HCT116 (cell line): ENCODE measurements around the gene SIRPB2. TPM values are rescaled to one million over a fixed set of nuclear protein-coding genes. Genes with fewer than 3 reads are reported as not detected.

ENCODE experiments used
- ATAC-seq: fragments of 200-7000 bp; cut with Tn5 transposase; 2 replicates; pipeline ENCODE4 v1.9.1; 2020; ENCODE audit warnings: mild to moderate bottlenecking, moderate library complexity
- BruUV-seq: library from RNA; stranded (reverse); fragments of 400-500 nt; replicated peaks from 2 replicates; lab custom pipeline; 2021; lab: Mats Ljungman, UMichigan
- CTCF ChIA-PET: fragments of 300-600 bp; sonication (Branson Sonifier 250); formaldehyde crosslinking; loops from one replicate; lab custom pipeline; 2021; ENCODE audit warnings: antibody characterized with exemption; lab: Charles Lee
- POLR2A ChIA-PET: fragments of 300-600, 350-600 bp; sonication (Branson Sonifier 250); formaldehyde crosslinking; loops from one replicate; lab custom pipeline; 2021; ENCODE audit warnings: antibody characterized with exemption; lab: Charles Lee
- RAD21 ChIA-PET, 2 experiments: fragments of 300-600 bp; sonication (Branson Sonifier 250); formaldehyde crosslinking; loops; one replicate each; lab custom pipeline; 2023; ENCODE audit warnings: low total read pairs in 2 of 2; ENCODE audit not compliant: uncharacterized antibody in 2 of 2, unreplicated experiment in 2 of 2, low non-redundant PET in 1 of 2; lab: Charles Lee
- DNase-seq: peaks from one replicate; pipeline ENCODE4 v3.0.0-alpha.2; 2010; ENCODE audit warnings: low read depth, low spot score
- H2AFZ ChIP-seq: fragments of 200-600 bp; shearing (Covaris generic), sonication (generic); 2 replicates; pipeline ENCODE4 v1.6.1; 2017; ENCODE audit warnings: low read depth, mixed run types, mixed read lengths, antibody characterized with exemption, low read length; ENCODE audit not compliant: poor library complexity, severe bottlenecking
- H3K27ac ChIP-seq: 2 replicates; pipeline ENCODE4 v1.5.1; 2012; ENCODE audit warnings: low read depth, low read length
- H3K27me3 ChIP-seq: fragments of 200-600 bp; sonication (generic); 2 replicates; pipeline ENCODE4 v1.6.1; 2016; ENCODE audit warnings: mixed run types, low read length, mixed read lengths; ENCODE audit not compliant: insufficient read depth
- H3K36me3 ChIP-seq, 2 experiments: fragments of 200-500 bp in 1 of 2; fragments of 200-600 bp in 1 of 2; sonication (Bioruptor generic) in 1 of 2; sonication (generic) in 1 of 2; 2 replicates each; pipeline versions ENCODE4 v1.5.1 to v1.6.1; 2014 to 2016; ENCODE audit warnings: low read length in 2 of 2, inconsistent platforms in 1 of 2, mixed read lengths in 1 of 2, mixed run types in 1 of 2; ENCODE audit not compliant: insufficient read depth in 2 of 2, control insufficient read depth in 1 of 2
- H3K4me1 ChIP-seq, 2 experiments: fragments of 200-600 bp in 1 of 2; sonication (generic) in 1 of 2; 2 replicates each; pipeline versions ENCODE4 v1.5.1 to v1.6.1; 2012 to 2017; ENCODE audit warnings: low read length in 2 of 2, inconsistent platforms in 1 of 2, mild to moderate bottlenecking in 1 of 2, mixed read lengths in 1 of 2, mixed run types in 1 of 2, moderate library complexity in 1 of 2; ENCODE audit not compliant: insufficient read depth in 2 of 2, control insufficient read depth in 1 of 2
- H3K4me2 ChIP-seq: fragments of 200-600 bp; sonication (generic); 2 replicates; pipeline ENCODE4 v1.6.1; 2017; ENCODE audit warnings: mixed run types, low read length, mixed read lengths
- H3K4me3 ChIP-seq, 2 experiments: fragments of 200-600 bp in 1 of 2; sonication (generic) in 1 of 2; replicated peaks in 1 of 2; 2 replicates each; pipeline ENCODE4 v1.5.1; 2011 to 2016; ENCODE audit warnings: low read length in 2 of 2, control low read depth in 1 of 2, low read depth in 1 of 2, mild to moderate bottlenecking in 1 of 2, mixed read lengths in 1 of 2, mixed run types in 1 of 2
- H3K79me2 ChIP-seq: fragments of 200-600 bp; sonication (generic); 2 replicates; pipeline ENCODE4 v1.6.1; 2017; ENCODE audit warnings: mild to moderate bottlenecking, mixed run types, low read length, moderate library complexity, mixed read lengths; ENCODE audit not compliant: insufficient read depth
- H3K9ac ChIP-seq: fragments of 200-600 bp; sonication (generic); 2 replicates; pipeline ENCODE4 v1.6.1; 2016; ENCODE audit warnings: low read length, mixed read lengths
- H3K9me2 ChIP-seq: fragments of 200-600 bp; sonication (generic), shearing (Covaris generic); 2 replicates; pipeline ENCODE4 v1.6.1; 2017; ENCODE audit warnings: mixed run types, mild to moderate bottlenecking, moderate library complexity; ENCODE audit not compliant: insufficient read depth
- H3K9me3 ChIP-seq, 2 experiments: fragments of 200-500 bp in 1 of 2; fragments of 200-600 bp in 1 of 2; sonication (Bioruptor generic) in 1 of 2; sonication (generic) in 1 of 2; 2 replicates each; pipeline ENCODE4 v1.6.1; 2014 to 2017; ENCODE audit warnings: low read length in 2 of 2, mixed read lengths in 2 of 2, inconsistent platforms in 1 of 2, low read depth in 1 of 2, mild to moderate bottlenecking in 1 of 2, mixed run types in 1 of 2, moderate library complexity in 1 of 2; ENCODE audit not compliant: control insufficient read depth in 1 of 2, insufficient read depth in 1 of 2
- H4K20me1 ChIP-seq: fragments of 200-600 bp; sonication (generic), shearing (Covaris generic); 2 replicates; pipeline ENCODE4 v1.6.1; 2017; ENCODE audit warnings: mixed run types, mild to moderate bottlenecking, moderate library complexity; ENCODE audit not compliant: insufficient read depth
- CBX3 ChIP-seq: IDR thresholded peaks from 2 replicates; pipeline ENCODE4 v1.6.1; 2012; ENCODE audit warnings: low read depth
- CEBPB ChIP-seq: IDR thresholded peaks from 2 replicates; pipeline ENCODE4 v1.6.1; 2012; ENCODE audit warnings: low read depth
- EGR1 ChIP-seq: IDR thresholded peaks from 2 replicates; pipeline ENCODE4 v1.6.1; 2012; ENCODE audit warnings: low read depth
- EZH2 ChIP-seq: fragments of 200-600 bp; sonication (generic); IDR thresholded peaks from 2 replicates; pipeline ENCODE4 v1.6.1; 2017; ENCODE audit warnings: antibody characterized with exemption, mixed run types
- EZH2phosphoT487 ChIP-seq: fragments of 200-600 bp; IDR thresholded peaks from 2 replicates; pipeline ENCODE4 v1.6.1; 2018; ENCODE audit warnings: antibody characterized with exemption, borderline replicate concordance
- FOSL1 ChIP-seq: IDR thresholded peaks from 2 replicates; pipeline ENCODE4 v1.6.1; 2012; ENCODE audit warnings: low read depth
- JUND ChIP-seq: IDR thresholded peaks from 2 replicates; pipeline ENCODE4 v1.6.1; 2012
- POLR2AphosphoS5 ChIP-seq: IDR thresholded peaks from 2 replicates; pipeline ENCODE4 v1.6.1; 2011; ENCODE audit warnings: mild to moderate bottlenecking, low read depth, low read length, moderate library complexity
- RAD21 ChIP-seq: IDR thresholded peaks from 2 replicates; pipeline ENCODE4 v1.6.1; 2012; ENCODE audit warnings: low read depth, mild to moderate bottlenecking
- SIN3A ChIP-seq: IDR thresholded peaks from 2 replicates; pipeline ENCODE4 v1.6.1; 2012; ENCODE audit warnings: low read depth
- SP1 ChIP-seq: IDR thresholded peaks from 2 replicates; pipeline ENCODE4 v1.6.1; 2012; ENCODE audit warnings: low read depth
- SRF ChIP-seq: IDR thresholded peaks from 2 replicates; pipeline ENCODE4 v1.6.1; 2012; ENCODE audit warnings: low read depth
- TCF7L2 ChIP-seq: IDR thresholded peaks from 2 replicates; pipeline ENCODE4 v1.7.0; 2011; ENCODE audit warnings: borderline replicate concordance, inconsistent platforms; ENCODE audit not compliant: insufficient read depth, insufficient read length; ENCODE audit errors: extremely low read depth
- YY1 ChIP-seq: IDR thresholded peaks from 2 replicates; pipeline ENCODE4 v1.6.1; 2011; ENCODE audit warnings: low read length, low read depth, moderate library complexity, mild to moderate bottlenecking; ENCODE audit not compliant: insufficient replicate concordance; ENCODE audit errors: extremely low read depth
- ZNF274 ChIP-seq: fragments of 200-500 bp; sonication (Bioruptor generic); IDR thresholded peaks from 2 replicates; pipeline ENCODE4 v1.6.1; 2014; ENCODE audit warnings: mild to moderate bottlenecking, low read depth, low read length, inconsistent platforms
- intact Hi-C: fragments of 100-400 bp; cut with micrococcal nuclease; formaldehyde crosslinking; loops from 2 replicates; pipeline ENCODE4 v1.10.0; 2022
- total RNA-seq: library from RNA; stranded (reverse); gene quantifications from one replicate; pipeline ENCODE4 v1.2.1, GENCODE V29; 2021; ENCODE audit not compliant: unreplicated experiment
- TF ChIP-seq, protein P1 (sequence below): IDR thresholded peaks from 2 replicates; pipeline ENCODE4 v1.6.1; 2012
- TF ChIP-seq, protein P2 (sequence below): IDR thresholded peaks from 2 replicates; pipeline ENCODE4 v1.6.1; 2012; ENCODE audit warnings: low read depth
- TF ChIP-seq, protein P3 (sequence below): IDR thresholded peaks from 2 replicates; pipeline ENCODE4 v1.6.1; 2012
- TF ChIP-seq, protein P4 (sequence below), 3 experiments: fragments of 200-600 bp in 1 of 3; sonication (generic) in 1 of 3; IDR thresholded peaks in 2 of 3; conservative IDR thresholded peaks in 1 of 3; 2 replicates each; pipeline ENCODE4 v1.5.1; 2012 to 2017; ENCODE audit warnings: low read depth in 2 of 3, low read length in 2 of 3, antibody characterized with exemption in 1 of 3, borderline replicate concordance in 1 of 3, control low read depth in 1 of 3, mild to moderate bottlenecking in 1 of 3, mixed read lengths in 1 of 3, mixed run types in 1 of 3, moderate library complexity in 1 of 3; ENCODE audit not compliant: insufficient read depth in 1 of 3
- TF ChIP-seq, protein P5 (sequence below): IDR thresholded peaks from 2 replicates; pipeline ENCODE4 v1.6.1; 2011; ENCODE audit warnings: mild to moderate bottlenecking, low read length, moderate library complexity; ENCODE audit not compliant: insufficient replicate concordance; ENCODE audit errors: extremely low read depth

Gene SIRPB2
- total RNA-seq, 1 experiment from 2014 or later = not detected

DNA sequence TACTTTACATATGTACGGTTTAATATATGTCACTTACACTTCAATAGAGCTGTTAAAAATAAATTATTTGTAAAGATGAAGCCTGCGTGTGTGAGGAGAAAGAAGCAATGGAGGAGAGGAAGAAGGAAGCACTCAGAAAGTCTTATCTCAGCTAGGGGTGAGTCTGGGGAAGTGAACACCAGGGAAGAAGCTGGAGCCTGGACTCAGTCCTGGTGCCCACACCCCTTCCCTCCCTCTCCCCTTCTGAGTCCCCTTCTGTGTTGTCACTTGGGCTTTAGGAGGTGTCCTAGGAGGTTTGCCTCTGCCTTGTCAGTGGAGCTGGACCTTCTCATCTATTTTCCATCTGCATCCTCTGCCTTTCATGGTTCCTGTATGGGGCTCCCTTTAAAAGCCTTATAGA lies 1.9 kb downstream of the SIRPB2 start:
- Histone ChIP-seq H3K9me3 (no peaks in the 10 kb centered on the region; a peak in 1 of 4 replicates), H2AFZ (peak overlapping the region; percentile 68), H3K79me2 (no peaks in the 10 kb centered on the region), H3K9me2 (no peaks in the 10 kb centered on the region), H3K27me3 (no peaks in the 10 kb centered on the region), H3K4me3 (0 out of 4 replicates have a peak overlapping the region, but pooled peaks of 1 of the 2 experiments have one; percentile 21), H3K4me2 (peak overlapping the region; percentile 62), H3K4me1 (peaks cover 0 to 18% of the 10 kb centered on the region in 2 experiments; a peak in 2 of 4 replicates), H3K27ac (no peak overlapping the region; the same call in 1 of the 2 replicates), H3K36me3 (no peaks in the 10 kb centered on the region), H3K9ac (peak overlapping the region; percentile 27), H4K20me1 (no peaks in the 10 kb centered on the region)
- ATAC-seq (peak; percentile 36), DNase-seq (no peak)
- ChIA-PET RAD21 (no interaction called here), CTCF (interaction anchor here (1.6 to 2.7 kb wide), 3 partner anchors 14 to 22 kb away, joined by 4 to 17 read pairs (median 5); partner anchors contain the start of gene NSFL1C), POLR2A (interaction anchor here (1.3 kb wide), 1 partner anchor 11 kb away, joined by 4 read pairs; no protein-coding TSS in a partner anchor)
- no TSS peak for BruUV-seq
- no peak for TF ChIP-seq POLR2AphosphoS5
- TF ChIP-seq, protein P1, sequence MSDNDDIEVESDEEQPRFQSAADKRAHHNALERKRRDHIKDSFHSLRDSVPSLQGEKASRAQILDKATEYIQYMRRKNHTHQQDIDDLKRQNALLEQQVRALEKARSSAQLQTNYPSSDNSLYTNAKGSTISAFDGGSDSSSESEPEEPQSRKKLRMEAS = no peak
- no peak for TF ChIP-seq TCF7L2
- TF ChIP-seq, protein P2, sequence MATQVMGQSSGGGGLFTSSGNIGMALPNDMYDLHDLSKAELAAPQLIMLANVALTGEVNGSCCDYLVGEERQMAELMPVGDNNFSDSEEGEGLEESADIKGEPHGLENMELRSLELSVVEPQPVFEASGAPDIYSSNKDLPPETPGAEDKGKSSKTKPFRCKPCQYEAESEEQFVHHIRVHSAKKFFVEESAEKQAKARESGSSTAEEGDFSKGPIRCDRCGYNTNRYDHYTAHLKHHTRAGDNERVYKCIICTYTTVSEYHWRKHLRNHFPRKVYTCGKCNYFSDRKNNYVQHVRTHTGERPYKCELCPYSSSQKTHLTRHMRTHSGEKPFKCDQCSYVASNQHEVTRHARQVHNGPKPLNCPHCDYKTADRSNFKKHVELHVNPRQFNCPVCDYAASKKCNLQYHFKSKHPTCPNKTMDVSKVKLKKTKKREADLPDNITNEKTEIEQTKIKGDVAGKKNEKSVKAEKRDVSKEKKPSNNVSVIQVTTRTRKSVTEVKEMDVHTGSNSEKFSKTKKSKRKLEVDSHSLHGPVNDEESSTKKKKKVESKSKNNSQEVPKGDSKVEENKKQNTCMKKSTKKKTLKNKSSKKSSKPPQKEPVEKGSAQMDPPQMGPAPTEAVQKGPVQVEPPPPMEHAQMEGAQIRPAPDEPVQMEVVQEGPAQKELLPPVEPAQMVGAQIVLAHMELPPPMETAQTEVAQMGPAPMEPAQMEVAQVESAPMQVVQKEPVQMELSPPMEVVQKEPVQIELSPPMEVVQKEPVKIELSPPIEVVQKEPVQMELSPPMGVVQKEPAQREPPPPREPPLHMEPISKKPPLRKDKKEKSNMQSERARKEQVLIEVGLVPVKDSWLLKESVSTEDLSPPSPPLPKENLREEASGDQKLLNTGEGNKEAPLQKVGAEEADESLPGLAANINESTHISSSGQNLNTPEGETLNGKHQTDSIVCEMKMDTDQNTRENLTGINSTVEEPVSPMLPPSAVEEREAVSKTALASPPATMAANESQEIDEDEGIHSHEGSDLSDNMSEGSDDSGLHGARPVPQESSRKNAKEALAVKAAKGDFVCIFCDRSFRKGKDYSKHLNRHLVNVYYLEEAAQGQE = no peak
- no peak for TF ChIP-seq EGR1
- TF ChIP-seq ZNF274 = no peak
- TF ChIP-seq SP1 = no peak
- TF ChIP-seq, protein P3, sequence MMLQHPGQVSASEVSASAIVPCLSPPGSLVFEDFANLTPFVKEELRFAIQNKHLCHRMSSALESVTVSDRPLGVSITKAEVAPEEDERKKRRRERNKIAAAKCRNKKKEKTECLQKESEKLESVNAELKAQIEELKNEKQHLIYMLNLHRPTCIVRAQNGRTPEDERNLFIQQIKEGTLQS = no peak
- TF ChIP-seq RAD21 = no peak
- TF ChIP-seq JUND = no peak
- TF ChIP-seq, protein P4, sequence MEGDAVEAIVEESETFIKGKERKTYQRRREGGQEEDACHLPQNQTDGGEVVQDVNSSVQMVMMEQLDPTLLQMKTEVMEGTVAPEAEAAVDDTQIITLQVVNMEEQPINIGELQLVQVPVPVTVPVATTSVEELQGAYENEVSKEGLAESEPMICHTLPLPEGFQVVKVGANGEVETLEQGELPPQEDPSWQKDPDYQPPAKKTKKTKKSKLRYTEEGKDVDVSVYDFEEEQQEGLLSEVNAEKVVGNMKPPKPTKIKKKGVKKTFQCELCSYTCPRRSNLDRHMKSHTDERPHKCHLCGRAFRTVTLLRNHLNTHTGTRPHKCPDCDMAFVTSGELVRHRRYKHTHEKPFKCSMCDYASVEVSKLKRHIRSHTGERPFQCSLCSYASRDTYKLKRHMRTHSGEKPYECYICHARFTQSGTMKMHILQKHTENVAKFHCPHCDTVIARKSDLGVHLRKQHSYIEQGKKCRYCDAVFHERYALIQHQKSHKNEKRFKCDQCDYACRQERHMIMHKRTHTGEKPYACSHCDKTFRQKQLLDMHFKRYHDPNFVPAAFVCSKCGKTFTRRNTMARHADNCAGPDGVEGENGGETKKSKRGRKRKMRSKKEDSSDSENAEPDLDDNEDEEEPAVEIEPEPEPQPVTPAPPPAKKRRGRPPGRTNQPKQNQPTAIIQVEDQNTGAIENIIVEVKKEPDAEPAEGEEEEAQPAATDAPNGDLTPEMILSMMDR (IDR thresholded peaks at IDR 0.05 in 2 of 3, conservative IDR thresholded peaks at IDR 0.05 in 1 of 3; ENCODE audit: borderline replicate concordance in 1 of 3, insufficient read depth in 1 of 3, low read depth in 2 of 3, low read length in 2 of 3) = no peak
- TF ChIP-seq, protein P5, sequence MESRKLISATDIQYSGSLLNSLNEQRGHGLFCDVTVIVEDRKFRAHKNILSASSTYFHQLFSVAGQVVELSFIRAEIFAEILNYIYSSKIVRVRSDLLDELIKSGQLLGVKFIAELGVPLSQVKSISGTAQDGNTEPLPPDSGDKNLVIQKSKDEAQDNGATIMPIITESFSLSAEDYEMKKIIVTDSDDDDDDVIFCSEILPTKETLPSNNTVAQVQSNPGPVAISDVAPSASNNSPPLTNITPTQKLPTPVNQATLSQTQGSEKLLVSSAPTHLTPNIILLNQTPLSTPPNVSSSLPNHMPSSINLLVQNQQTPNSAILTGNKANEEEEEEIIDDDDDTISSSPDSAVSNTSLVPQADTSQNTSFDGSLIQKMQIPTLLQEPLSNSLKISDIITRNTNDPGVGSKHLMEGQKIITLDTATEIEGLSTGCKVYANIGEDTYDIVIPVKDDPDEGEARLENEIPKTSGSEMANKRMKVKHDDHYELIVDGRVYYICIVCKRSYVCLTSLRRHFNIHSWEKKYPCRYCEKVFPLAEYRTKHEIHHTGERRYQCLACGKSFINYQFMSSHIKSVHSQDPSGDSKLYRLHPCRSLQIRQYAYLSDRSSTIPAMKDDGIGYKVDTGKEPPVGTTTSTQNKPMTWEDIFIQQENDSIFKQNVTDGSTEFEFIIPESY = no peak
- no peak for TF ChIP-seq SIN3A
- no peak for TF ChIP-seq EZH2phosphoT487
- TF ChIP-seq SRF = no peak
- TF ChIP-seq FOSL1 = no peak
- TF ChIP-seq YY1 = no peak
- no peak for TF ChIP-seq CEBPB
- no peak for TF ChIP-seq EZH2
- no peak for TF ChIP-seq CBX3
- intact Hi-C loops = no loop called here
